ENCODE measurements around the gene LMX1B.

DNA sequence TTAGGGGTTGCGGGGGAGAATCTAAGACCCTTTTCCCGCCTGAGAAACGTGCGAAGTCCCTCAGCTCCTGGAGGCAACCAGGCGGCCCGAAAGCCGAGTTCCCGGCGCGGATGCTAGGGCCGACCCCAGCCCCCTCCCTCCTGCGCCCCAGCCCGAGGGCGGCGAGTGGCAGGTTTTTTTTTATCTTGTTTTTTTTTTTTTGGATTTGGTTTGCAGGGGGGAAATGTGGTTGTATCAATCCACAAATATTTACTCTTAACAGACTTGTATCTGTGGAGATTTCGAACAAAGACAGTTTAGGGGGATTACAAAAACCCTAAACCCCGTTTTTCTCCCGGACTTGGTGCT lies 10.7 kb downstream of the LMX1B start:
- no peak for TF ChIP-seq POLR2A (IDR thresholded peaks at IDR 0.05; ENCODE audit: low read depth, low read length)
- TF ChIP-seq TAF1 (IDR thresholded peaks at IDR 0.05; ENCODE audit: low read depth, low read length) = no peak
- no peak for TF ChIP-seq SPI1 (IDR thresholded peaks at IDR 0.05; ENCODE audit: low read depth, low read length)
- no peak for TF ChIP-seq POLR2AphosphoS5 (IDR thresholded peaks at IDR 0.05; ENCODE audit: low read depth, low read length)
- TF ChIP-seq PAX5 (IDR thresholded peaks at IDR 0.05; ENCODE audit: insufficient read depth, low read length, severe bottlenecking) = no peak
- TF ChIP-seq POU2F2 (IDR thresholded peaks at IDR 0.05; ENCODE audit: low read depth, low read length) = no peak

Data from GM12891 (cell line).